ENCODE results near the gene S100A3. TPM values are rescaled to one million over a fixed set of nuclear protein-coding genes. Genes with fewer than 3 reads are reported as not detected.

Gene S100A3
- total and polyA plus RNA-seq, 8 donors: 0.20 to 7.7 (median 1.2) TPM; not detected in 4

GRCh38 chr1:153568367-153569099, 19.5 kb upstream of the S100A3 start:
- peak; percentile 45 for ATAC-seq
- H3K36me3 ChIP-seq: no peaks in the 10 kb centered on the region
- peak overlapping the region in 1 of 2 donors; percentile 17 for H3K4me3 ChIP-seq
- H3K27ac ChIP-seq: peak overlapping the region; percentile 95 to 98
- H3K4me1 ChIP-seq: peaks cover 37 to 77% of the 10 kb centered on the region in 2 donors
- H3K27me3 ChIP-seq: no peaks in the 10 kb centered on the region
- H3K9me3 ChIP-seq: no peaks in the 10 kb centered on the region
- intact Hi-C loops (cut with DNase I): loop anchor here (5.0 to 10.0 kb wide), 3 partner anchors 36 to 56 kb away; no protein-coding TSS in a partner anchor
- TF ChIP-seq CTCF (IDR thresholded peaks at IDR 0.05): peak; percentile 98
- DNase-seq: peak; percentile 76 to 96 (median 88)

DNA sequence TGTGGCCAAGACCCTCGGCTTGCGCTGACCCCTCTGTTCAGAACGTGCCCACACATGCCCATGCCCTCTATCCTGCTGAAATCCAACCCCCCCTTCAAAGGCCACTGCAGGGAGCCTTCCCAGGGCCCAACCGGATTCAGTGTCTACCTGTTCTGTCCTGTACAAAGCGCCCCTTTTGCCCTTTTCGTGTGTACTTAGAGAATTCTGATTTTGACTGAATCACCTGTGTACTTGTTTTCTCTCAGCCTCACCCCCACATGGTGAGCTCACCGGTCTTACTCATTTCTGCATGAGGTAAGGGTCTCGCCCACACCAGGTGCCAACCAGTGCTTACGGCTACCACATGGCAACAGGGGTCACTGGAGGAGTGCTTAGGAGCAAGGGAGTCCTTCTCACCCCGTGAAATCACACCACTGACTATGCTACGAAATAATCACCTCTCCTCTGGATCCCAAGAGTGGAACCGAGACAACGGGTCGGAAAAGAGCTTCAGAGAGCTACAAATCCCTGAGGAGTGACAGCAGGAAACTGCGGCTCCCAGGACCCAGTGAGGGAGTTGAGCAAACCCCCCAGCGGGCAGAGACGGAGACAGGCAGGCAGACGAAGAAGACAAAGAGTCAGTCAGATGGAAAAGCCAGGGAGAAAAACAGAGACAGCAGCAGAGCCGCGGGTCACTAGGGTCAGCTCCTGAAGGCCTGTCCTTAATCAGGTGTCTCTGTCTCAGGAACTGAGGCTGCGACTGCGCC, 18.7 kb upstream of the S100A3 start:
- no peaks in the 10 kb centered on the region for H3K36me3 ChIP-seq
- TF ChIP-seq CTCF (IDR thresholded peaks at IDR 0.05): no peak
- no peaks in the 10 kb centered on the region for H3K9me3 ChIP-seq
- H3K27ac ChIP-seq: peak overlapping the region; percentile 95 to 98
- H3K4me3 ChIP-seq: peak overlapping the region in 1 of 2 donors; percentile 17
- no peaks in the 10 kb centered on the region for H3K27me3 ChIP-seq
- peaks cover 35 to 72% of the 10 kb centered on the region in 2 donors for H3K4me1 ChIP-seq
- DNase-seq: no peak
- ATAC-seq: no peak
- intact Hi-C loops (cut with DNase I): loop anchor here (5.0 to 10.0 kb wide), 3 partner anchors 35 to 55 kb away; no protein-coding TSS in a partner anchor

GRCh38 chr1:153566414-153567371, 17.6 kb upstream of the S100A3 start:
- Histone ChIP-seq H3K27me3 (no peaks in the 10 kb centered on the region), H3K4me1 (peaks cover 33 to 61% of the 10 kb centered on the region in 2 donors), H3K27ac (peak overlapping the region; percentile 95 to 98), H3K9me3 (no peaks in the 10 kb centered on the region), H3K36me3 (no peaks in the 10 kb centered on the region), H3K4me3 (peak overlapping the region in 1 of 2 donors; percentile 18)
- ATAC-seq (peak; percentile 89), DNase-seq (peak; percentile 36 to 99 (median 91))
- TF ChIP-seq CTCF (IDR thresholded peaks at IDR 0.05): peak in 1 of 2 donors; percentile 19
- intact Hi-C loops (cut with DNase I): loop anchor here (5.0 to 10.0 kb wide), 3 partner anchors 34 to 54 kb away; no protein-coding TSS in a partner anchor

DNA sequence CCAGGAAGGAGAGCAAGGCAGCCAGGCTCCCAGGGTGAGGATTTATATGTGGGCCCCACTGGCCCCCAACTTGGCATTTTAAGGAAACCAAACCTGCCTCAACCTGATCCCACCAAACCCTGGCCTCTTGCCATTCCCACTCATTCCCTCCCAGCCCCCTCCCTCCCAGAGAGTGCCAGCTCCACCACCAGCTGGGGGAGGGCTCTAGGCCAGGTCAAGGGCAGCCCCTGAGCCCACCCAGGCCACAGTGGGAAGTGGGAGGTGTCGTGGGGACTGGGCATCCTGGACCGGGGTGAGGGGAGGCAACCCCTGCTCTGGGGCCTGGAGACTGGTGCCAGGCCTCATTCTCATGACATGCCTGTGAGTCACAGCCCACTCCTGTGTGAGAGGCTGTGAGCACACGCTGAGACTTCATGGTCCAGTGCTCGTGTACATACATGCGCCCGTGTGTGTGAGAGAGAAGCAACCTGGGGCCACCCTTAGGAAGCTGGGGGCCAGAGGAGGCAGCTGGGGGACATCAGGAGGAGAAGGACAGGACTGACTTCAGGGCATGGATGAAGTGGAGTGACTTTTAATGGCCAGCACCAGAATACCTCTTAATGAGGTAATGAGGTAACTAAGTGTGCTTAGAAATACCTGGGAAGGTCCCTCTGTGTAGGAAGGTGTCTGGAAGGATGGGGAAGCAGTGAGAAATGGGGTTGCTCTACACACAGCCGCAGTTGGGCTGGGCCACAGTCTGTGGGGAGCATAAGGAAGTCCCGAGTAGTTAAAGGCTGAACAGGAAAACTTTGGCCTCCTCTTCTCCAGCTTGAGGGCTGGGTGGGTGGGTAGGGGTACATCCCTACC, 16.7 kb upstream of the S100A3 start, which contains the start of gene S100A2:
Gene S100A2 (minus strand): TSS at position 316 of the 846 bp plus-strand sequence. CDS start 1,967 bp downstream, outside the sequence.
- peak in 3 of 4 donors; percentile 29 to 89 (median 81) for DNase-seq
- Histone ChIP-seq H3K36me3 (no peaks in the 10 kb centered on the region), H3K4me3 (peak within 1 kb of the TSS in 1 of 2 donors; percentile 18), H3K27ac (peak within 1 kb of the TSS; percentile 95 to 98), H3K4me1 (peaks cover 33 to 58% of the 10 kb centered on the region in 2 donors), H3K27me3 (no peaks in the 10 kb centered on the region), H3K9me3 (no peaks in the 10 kb centered on the region)
- ATAC-seq: peak; percentile 70
- intact Hi-C loops (cut with DNase I): loop anchor here (5.0 to 10.0 kb wide), 3 partner anchors 33 to 53 kb away; no protein-coding TSS in a partner anchor
- no peak for TF ChIP-seq CTCF (IDR thresholded peaks at IDR 0.05)
